GM21529 (cell line): ENCODE results near the gene MTERF1.
"Not testable (repeated sequence)": the region's sequence is repeated elsewhere in the genome, so short reads cannot be mapped to it uniquely, and the experiment has no call there.

Experiments
- ATAC-seq: cut with Tn5 transposase; IDR thresholded peaks from one replicate; pipeline ENCODE4 v1.9.1; 2021; ENCODE audit not compliant: unreplicated experiment

Gene MTERF1

DNA sequence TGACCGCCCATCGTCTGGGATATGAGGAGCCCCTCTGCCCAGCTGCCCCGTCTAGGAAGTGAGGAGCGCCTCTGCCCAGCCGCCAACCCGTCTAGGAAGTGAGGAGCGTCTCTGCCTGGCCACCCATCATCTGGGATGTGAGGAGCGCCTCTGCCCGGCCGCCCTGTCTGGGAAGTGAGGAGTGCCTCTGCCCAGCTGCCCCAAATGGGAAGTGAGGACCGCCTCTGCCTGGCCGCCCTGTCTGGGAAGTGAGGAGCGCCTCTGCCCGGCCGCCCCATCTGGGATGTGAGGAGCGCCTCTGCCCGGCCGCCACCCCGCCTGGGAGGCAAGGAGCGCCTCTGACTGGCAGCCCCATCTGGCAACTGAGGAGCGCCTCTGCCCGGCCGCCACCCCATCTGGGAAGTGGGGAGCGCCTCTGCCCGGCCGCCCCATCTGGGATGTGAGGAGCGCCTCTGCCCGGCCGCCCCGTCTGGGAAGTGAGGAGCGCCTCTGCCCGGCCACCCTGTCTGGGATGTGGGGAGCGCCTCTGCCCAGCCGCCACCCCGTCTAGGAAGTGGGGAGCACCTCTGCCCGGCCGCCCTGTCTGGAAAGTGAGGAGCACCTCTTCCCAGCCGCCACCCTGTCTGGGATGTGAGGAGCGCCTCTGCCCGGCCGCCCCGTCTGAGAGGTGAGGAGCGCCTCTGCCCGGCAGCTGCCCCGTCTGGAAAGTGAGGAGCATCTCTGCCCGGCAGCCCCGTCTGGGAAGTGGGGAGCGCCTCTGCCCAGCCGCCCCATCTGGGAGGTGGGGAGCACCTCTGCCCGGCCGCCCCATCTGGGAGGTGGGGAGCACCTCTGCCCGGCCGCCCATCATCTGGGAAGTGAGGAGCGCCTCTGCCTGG is 7.1 kb upstream of the MTERF1 start:
- not testable (repeated sequence) for ATAC-seq

DNA sequence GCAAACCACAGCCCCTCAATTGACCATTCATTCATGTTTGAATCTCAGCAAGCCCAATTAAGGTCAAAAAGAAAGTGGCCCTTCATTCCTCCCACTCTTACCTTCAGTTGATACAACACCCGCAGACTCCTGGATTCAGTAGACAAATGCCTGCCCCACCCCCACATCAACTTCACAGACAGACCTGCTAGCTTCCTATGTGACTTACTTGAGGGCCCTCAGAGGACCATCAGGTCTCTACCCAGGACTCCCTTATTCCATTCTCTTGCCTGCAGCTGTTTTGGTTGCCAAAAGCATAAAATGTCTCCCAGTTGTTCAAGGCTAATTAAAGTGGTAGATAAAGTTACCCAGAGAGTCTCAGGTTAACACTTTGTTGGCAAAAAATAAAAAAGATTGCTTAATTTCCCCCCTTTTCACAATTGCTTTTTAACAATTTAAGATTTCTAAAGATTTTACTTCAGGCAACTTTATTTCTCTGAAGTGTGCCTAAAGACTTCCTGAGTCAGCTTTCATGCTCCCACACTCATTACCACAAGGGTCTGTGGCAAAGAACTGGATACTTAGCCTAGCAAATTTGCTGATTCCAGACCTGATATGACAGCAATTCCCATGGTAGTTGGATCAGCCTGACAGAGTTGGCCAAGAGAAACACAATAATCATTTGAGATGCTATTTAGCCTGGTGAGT is 3.3 kb upstream of the MTERF1 start:
- ATAC-seq: no peak

DNA sequence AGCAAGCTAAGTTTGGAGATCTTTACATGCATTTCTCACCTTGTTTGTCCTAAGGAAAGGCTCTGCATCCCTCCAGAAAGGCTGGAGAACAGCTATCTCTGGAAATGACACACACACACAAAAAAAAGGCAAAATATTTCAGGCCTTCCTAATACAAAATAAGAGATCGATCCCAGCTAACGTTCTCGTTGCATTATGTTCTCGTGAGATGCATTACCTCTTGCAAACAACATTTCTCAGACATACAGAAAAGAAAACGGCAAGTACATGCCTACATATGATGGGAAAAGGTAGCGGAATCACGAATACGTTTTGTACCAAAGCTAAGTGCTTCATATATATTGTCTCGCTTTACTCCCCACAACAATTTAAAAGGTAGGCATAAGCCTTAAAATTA is 488 bp downstream of the MTERF1 start:
- peak; percentile 5 for ATAC-seq

DNA sequence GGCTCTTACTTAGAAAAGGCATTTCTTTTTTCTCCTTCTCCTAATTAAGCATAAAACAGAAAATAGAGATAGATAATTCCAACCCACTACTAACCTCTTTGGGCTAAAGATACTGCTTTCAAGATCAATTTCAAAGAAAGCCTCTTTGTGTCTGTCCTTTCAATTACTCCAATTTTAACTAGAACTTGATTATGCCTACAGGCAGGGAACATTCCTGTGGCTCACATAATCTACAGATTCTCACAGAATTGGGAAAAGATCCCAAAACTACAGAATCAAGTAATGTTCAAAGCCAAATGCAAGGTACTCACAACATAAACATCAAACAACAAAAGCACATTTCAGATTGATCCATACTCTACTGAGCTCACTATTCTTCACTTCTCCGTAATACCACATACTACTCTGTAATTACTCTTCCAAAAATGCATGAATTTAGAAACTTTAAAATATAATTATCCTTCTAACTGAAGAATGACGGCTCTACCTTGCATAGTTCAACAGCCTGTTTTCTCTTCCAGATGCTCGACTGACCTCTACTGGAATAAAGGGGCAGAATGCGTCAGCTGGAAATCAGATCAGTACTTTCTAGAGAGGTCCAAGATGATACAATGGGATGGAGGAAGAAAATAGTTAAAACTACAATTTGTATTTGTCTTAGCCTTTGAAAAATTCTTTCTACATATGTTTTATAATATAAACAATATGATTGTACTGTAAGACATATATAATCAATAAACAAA is 3.9 kb downstream of the MTERF1 start:
- no peak for ATAC-seq

DNA sequence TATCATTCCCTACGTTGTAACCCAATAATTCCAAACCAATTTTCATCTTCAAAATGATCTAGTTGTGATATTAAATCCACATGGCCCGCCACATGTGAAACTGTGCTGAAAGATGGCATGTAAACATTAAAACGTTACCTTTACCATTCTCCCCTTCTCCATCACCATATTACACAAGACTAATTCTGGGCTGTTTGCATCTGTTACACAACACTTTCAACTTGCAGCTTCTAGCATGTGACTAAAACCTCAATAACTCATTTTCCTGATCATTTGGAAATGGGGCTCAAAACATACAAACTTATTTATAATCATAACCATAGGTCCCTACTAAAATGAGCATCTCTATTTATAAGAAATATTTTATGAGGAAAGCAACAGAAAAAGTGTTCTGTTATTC is 4.7 kb downstream of the MTERF1 start:
- no peak for ATAC-seq

DNA sequence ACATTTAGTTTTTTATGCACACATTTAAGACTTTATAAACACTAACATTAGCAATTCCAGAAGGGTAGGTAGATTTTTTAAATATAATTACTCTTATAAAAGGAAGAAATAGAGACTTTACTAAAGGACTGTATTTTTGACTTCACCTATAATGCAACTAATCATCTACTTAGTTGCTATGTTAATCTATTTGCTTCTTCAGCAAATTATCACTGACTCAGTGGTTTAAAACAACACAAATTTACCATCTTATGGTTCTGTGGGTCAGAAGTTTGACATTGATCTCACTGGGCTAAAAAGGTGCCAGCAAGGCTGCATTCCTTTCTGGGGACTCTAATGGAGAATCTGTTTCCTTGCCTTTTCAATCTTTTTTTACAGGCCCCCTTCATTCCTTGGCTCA is 7.6 kb downstream of the MTERF1 start:
- no peak for ATAC-seq

DNA sequence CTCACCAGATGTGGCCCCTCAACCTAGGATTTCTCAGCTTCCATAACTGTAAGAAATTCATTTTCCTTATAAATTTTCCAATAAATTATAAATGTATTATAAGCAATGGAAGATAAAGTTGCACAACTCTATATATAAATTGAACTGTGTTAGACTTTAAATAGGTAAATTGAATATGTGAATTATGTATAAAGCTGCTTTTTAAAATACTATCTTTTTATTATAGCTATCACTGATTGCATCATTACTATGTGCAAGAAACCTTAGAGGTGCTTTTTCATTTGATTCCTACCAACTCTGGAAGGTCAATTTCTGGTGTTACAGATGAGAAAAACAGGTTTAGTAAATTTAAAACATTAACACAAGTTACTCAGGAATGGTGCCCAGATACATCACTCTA is 8.4 kb downstream of the MTERF1 start:
- ATAC-seq: no peak

DNA sequence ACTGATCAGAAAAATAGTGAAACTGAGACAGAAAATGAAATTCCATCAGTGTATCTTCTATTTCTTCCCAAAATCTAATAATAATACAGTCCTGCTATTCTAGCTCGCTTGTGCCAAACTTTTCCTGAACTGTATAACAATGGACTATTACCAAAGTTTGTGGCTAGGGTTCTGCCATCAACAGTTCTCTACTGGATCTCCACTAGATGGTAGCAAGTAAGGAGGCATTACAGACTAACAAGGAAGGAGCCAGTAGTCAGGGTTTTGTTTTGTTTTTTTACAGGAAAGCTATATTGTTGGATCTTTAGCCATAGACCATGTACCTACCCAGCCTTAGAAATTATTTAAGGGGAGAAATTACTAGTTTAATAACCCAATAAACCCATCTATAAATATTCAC is 10.8 kb downstream of the MTERF1 start:
- ATAC-seq: no peak

DNA sequence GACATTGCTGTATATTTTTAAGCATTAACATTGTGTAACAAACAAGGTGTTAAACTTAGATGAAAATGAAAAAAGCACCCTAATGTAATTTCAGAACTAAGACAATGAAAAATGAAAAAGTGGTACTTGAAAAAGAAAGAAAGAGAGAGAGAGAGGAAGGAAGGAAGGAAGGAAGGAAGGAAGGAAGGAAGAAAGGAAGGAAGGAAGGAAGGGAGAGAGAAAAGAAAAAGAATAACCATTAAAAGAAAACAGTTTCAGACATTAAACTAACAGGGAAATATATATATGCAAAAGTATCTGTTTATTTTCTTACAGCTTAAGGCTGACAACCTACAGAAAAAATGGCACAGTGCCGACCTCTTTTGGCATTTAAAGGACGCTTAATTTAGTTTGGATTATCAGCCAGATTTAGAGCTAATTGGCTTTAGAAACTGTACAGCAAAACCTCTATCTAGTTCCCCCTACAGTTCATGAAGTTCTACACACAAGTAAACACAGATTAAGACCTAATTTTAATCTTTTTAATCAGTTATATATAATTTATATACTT is 13.8 kb downstream of the MTERF1 start:
- ATAC-seq: no peak

DNA sequence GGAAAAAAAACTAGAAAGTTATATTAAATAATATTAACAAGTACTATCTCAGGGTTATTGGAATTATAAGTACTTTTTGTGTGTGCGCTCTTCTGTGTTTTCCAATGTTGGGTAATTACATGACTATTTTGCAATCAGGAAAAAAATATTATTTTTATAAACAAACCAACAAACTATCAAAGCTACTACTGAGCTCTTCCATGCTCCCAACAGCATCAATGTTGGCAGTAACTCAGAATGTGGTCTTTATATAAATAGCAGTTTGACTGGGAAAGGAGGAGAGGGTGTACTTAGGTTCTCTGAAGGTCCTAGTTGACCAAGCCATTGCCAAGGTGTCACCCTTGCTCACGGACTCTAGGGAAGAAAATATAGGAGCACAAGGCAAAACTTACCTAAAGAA is 15.0 kb downstream of the MTERF1 start:
- ATAC-seq: no peak

DNA sequence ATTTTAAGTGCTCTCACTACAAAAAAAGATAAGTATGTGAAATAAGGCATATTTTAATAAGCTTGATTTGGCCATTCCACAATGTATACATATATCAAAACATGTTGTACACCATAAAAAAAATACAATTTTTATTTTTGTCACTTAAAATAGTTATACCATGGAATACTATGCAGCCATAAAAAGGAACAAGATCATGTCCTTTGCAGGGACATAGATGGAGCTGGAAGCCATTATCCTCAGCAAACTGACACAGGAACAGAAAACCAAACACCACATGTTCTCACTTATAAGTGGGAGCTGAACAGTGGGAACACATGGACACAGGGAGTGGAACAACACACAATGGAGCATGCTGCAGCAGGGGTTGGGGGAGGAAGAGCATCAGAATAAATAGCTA is 15.9 kb downstream of the MTERF1 start:
- not testable (repeated sequence) for ATAC-seq

DNA sequence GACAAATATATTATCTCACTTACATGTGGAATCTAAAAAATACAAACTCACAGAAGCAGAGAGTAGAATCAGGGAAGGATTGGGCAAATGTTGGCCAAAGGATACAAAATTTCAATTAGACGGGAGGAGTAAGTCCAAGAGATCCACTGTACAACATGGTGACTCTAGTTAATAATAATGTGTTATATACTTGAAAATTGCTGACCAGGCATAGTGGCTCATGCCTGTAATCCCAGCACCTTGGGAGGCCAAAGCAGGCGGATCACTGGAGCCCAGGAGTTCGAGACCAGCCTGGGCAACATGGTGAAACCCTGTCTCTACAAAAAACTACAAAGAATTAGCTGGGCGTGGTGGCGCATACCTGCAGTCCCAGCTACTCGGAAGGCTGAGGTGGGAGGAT is 16.4 kb downstream of the MTERF1 start:
- no peak for ATAC-seq

DNA sequence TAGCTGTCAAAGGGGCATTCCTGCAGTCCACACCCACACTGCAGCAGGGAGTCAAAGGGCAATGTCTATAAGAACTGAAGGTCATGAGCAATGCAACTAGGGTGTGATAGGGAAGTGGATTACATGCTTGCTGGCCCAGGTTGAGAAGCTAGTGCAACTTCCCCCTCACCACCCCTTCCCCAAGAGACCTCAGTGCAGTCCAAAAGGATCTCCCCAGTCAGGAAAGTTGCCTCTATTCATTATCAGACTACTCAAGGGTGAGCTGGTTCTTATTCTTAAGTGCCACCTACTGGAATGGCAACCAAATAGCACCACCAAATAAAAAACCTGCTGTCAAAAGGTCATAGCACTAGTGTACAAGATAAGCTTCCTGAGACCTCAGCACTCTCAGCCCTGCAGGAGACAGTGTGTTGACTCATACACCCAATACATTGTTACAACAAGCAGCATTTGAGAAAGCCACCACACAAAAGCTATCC is 28.2 kb downstream of the MTERF1 start:
- peak; percentile 74 for ATAC-seq

DNA sequence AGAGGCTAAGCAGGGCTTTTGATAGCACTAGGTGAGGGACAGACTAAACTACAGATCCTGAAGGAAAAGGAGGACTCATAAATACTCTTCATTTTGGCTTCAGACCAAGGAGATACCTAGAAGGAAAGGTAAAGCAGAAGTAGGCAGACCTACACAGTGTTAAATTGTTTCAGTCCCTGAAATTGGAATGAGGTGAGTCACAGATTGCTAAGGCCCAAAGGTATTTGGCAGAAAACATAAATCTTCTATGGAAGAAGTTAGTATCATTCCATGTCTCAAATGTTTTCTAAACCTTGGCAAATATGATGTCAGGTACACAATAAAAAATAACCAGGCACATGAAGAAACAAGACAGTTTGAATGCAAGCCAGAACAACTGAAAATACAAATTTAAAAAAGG is 30.0 kb downstream of the MTERF1 start:
- ATAC-seq: no peak

DNA sequence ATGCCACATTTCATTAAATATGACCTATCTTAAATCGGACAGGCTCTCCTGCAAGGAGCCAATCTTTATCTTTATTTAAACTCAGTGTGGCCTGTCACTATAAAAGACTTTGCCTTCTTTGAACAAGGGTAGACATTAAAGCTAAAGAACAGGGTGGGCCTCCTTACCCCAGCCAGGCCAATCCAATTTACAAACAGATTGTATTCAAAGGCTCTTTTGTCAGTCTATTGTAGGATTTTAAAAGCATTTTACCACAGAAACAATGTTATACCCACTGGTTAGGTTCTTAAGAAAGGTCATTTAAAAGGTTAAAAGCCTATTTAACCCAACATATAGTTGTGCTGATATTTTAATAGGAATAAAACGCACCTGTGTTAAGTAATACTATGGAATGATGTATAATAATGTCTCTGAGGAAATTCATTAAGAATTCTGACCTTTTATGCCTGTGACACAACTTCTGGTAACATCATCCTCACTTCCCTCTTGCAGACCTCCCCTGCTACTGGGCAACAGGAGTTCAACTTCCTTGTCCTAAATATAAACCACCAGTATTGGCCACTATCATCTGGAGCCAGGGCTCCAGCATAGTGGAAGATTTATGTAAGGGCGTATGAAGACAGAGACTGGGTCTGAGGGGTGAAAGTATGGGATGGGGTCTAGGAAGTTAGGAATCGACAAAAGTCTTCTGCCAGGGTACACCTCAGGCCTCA is 32.5 kb downstream of the MTERF1 start:
- ATAC-seq: no peak

DNA sequence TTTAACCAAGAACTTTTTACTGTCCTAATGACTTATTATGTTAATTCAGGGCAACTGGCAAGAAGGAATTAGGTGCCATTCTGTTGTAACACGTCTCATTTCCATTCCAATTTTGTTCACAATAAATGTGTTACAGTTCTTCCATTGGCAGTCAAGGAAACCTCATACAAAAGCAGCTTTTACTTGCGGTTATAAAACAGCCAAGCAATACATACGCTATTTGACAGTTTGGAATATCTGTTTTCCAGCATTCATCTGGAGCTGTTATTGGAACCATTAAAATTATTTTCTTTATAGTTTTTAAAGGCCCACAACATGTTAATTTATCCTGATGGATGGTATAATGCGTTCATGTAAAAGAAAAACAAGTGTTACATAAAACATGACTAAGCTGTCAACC is 33.3 kb downstream of the MTERF1 start:
- no peak for ATAC-seq

DNA sequence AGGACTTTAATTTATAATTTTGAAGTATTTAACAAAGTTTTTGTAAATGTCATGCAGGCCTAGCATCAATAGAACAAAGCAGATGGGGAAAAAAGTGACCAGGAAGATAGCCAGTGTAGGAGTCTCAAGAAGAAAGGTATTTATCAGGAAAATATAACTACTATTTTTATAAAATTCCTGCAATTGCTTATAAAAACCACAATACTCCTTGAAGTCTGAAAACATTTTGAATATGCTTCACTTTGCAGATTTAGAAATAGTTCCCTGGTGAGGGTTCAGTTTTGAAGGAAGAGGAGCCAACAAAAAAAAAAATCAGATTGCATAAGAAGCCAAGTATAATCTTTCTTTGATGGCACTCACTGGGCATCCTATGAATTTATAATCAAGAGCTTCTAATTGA is 34.1 kb downstream of the MTERF1 start:
- ATAC-seq: no peak

DNA sequence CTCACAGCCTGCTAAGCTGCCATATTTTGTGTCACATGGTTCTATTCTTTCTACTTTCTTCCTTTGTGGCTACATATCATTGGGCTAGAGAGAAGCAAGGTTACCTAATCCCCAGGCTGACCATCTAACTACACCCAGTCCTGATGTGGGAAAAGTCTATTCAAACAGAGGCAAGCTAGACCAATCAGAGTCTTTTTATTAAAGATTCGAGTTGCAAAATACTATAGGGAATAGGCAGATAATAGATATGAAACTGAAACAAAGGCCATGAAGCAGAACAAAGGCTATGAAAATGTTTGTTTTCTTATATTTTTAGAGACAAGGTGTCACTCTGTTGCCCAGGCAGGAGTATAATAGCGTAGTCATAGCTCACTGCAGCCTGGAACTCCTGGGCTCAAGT is 36.7 kb downstream of the MTERF1 start:
- ATAC-seq: peak; percentile 88

DNA sequence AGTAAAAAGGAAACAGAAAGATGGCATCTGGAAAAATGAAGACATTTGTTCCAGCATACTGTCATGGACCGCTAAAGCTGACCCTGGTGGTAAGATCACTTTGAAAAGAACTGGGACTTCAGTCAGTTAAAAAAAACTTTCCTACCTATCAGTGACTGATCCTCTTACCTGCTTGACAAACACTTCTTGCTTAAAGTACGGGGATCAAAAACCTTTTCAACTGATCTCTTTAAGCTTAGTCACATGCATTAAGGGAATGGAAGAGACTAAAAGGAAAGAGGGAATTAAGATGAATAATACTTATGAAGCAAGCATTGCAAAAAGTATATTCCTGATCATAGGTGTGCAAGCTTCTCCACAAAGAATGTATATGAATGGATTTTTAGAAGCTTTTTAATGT is 42.1 kb downstream of the MTERF1 start:
- no peak for ATAC-seq

DNA sequence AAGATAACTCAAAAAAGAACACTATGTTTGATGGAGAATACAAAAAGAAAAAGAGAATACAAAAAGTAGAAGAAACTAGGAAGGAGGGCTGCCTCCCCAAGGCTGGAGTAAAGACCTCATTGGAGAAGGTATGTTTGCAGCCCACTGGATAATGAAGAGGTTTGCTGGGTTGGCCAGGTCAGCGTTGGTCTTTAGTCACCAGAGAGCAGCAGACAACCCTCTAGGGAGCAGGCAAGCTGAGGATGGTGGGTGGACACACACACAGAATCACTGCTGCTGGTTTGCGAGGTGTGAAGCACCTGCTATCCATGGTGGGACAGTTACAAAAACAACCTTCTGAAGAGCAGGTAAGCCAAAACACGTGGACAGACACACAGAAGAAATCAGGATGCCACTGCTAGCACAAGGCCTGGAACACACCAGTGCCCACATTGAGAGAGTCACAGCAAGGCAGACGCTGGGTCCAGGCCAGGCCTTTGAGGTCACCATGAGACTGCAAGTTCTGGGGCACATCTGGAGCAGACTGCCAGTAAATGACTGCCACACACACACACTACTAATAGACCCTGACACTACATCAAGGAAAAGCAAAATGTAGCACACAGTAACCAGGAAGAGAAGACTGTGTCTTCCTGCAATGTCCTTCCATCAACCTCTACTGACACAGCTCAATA is 43.0 kb downstream of the MTERF1 start:
- no peak for ATAC-seq
